GM10266 (cell line): ENCODE results near the gene GFM2.

ENCODE experiments used
- DNase-seq: peaks from one replicate; pipeline ENCODE4 v3.0.0; 2012; ENCODE audit errors: extremely low spot score
- CTCF ChIP-seq: IDR thresholded peaks from 2 replicates; pipeline ENCODE4 v1.5.1; 2012; ENCODE audit warnings: mild to moderate bottlenecking, low read depth; ENCODE audit not compliant: control insufficient read depth, insufficient read depth; ENCODE audit errors: missing control alignments

GFM2 gene

DNA sequence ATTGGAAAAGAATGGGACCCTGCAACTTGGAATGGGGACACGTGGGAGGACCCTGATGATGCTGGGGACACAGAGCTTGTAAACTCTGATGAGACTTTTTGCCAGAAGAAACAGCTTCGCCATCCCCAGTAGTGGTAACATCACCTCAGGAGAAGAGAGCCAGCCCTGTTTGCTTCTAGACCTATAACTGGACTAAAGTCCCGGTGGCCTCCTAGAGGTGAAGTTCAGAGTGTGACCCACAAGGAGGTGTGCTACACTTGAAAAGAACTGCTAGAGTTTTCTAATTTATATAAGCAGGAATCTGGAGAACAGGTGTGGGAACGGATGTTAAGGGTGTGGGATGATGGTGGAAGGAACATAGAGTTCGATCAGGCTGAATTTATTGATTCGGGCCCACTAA lies 19.9 kb upstream of the GFM2 start:
- TF ChIP-seq CTCF: no peak
- no peak for DNase-seq

- DNase-seq: no peak
- no peak for TF ChIP-seq CTCF
These were observed 11.7 kb upstream of the GFM2 start for GRCh38 chr5:74778609-74779008.

DNA sequence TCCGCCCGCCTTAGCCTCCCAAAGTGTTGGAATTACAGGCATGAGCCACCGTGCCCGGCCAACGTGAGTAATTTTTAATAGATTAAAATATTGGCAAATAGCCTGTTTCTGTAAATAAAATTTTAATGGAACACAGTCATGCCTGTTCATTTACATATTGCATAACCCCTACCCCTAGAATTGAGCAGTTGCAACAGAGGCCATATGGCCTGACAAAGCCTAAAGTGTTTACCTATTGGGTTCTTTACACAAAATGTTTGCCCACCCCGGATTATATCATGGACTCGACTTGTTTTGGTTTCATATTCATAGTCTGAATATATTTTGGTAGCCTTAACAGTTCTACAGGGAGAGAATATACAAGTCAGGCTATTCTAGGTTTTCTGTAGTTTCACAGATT lies 5.4 kb upstream of the GFM2 start:
- no peak for TF ChIP-seq CTCF
- no peak for DNase-seq

DNA sequence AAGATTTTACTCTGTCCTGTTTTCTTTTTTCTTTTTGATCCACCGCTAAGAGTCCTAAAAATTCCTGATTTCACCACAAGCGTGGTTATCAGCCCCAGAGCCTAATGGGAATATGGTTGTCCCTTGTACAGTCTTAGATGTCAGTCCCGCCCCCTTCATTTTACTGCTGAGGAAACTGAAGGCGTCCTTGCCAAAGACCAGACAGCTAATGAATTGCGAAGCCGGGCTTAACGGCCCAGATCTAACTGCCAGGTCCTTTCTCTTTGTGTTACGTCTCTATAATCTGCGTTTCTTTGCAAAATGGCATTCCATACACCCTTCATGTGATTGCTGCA lies 629 bp upstream of the GFM2 start:
- peak; percentile 6 for DNase-seq
- no peak for TF ChIP-seq CTCF

DNA sequence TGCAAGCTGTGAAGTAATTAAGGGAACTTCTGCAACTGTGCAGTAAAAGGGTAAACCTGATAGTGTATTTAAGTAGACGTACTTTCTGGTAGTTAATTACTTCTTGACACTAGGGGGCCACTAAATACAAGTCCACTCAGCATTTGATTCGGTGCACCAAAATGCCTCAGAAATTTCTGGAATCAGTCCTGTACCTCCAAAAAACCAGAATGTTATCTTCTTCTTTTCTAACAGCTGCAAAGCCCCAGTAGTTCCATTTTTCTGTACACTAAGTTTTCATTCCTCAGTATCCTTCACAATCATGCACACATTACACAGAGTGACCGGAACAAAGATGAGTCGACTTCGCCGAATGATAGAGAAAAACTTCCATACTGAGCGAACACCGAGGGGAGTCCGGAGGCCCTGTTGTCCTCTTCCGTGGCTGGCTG lies 484 bp downstream of the GFM2 start:
- DNase-seq: peak; percentile 42

GRCh38 chr5:74765929-74766328 lies 988 bp downstream of the GFM2 start:
- TF ChIP-seq CTCF: no peak
- no peak for DNase-seq

More for the DNA sequence above, 484 bp downstream of the GFM2 start:
- TF ChIP-seq CTCF: peak; percentile 52

DNA sequence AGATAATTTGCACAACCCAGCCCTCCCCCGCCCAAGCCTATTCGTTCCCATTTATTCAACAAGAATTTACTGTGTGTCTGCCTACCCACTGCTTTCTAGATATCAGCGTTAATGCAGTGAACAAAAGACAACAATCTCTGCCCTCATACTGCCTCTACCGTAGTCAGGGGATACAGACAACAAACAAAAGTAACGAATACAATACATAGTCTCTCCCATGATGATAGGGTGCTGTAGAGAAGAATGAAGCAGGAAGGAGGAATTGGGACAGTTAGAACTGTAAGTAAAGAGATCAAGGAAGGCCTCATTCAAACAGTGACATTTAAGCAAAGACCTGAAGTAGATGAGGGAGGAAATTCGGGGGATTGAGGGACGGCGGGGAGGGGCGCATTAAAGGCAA lies 1.7 kb downstream of the GFM2 start:
- DNase-seq: no peak
- TF ChIP-seq CTCF: no peak
